Measurements from ENCODE around the gene VPS13D. TPM values are rescaled to one million over a fixed set of nuclear protein-coding genes. Genes with fewer than 3 reads are reported as not detected.

VPS13D gene
- total RNA-seq, 1 experiment from 2014 or later = 31.6 TPM

DNA sequence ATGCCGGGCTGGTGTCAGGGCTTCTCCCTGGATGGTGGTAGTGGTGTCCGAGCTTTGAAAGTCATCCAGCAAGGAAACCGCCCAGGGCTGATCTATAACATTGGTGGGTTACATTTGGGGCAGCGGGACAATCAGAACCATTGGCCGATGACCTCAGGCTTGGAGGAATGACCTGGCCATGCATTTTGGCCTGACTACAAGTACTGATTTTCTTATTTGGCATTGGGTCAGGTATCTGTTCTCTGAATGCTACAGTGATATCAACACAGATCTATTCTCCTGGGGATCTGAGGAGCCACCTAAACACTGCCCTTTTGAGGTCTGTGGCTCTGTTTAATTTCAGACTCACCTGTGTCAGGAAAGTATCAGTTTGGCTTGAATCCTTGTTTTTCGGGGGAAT lies 128.7 kb downstream of the VPS13D start:
- TF ChIP-seq JUND (IDR thresholded peaks at IDR 0.05) (no peak), RAD21 (IDR thresholded peaks at IDR 0.05; ENCODE audit: low read depth) (no peak), CBX3 (IDR thresholded peaks at IDR 0.05; ENCODE audit: low read depth) (no peak), ZNF274 (IDR thresholded peaks at IDR 0.05; ENCODE audit: low read depth, low read length) (no peak)
- TF ChIP-seq, protein P1, sequence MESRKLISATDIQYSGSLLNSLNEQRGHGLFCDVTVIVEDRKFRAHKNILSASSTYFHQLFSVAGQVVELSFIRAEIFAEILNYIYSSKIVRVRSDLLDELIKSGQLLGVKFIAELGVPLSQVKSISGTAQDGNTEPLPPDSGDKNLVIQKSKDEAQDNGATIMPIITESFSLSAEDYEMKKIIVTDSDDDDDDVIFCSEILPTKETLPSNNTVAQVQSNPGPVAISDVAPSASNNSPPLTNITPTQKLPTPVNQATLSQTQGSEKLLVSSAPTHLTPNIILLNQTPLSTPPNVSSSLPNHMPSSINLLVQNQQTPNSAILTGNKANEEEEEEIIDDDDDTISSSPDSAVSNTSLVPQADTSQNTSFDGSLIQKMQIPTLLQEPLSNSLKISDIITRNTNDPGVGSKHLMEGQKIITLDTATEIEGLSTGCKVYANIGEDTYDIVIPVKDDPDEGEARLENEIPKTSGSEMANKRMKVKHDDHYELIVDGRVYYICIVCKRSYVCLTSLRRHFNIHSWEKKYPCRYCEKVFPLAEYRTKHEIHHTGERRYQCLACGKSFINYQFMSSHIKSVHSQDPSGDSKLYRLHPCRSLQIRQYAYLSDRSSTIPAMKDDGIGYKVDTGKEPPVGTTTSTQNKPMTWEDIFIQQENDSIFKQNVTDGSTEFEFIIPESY (IDR thresholded peaks at IDR 0.05; ENCODE audit: extremely low read depth, insufficient replicate concordance, low read length) = no peak
- Histone ChIP-seq H3K27me3 (ENCODE audit: insufficient read depth, low read length) (no peaks in the 10 kb centered on the region), H3K9ac (ENCODE audit: low read length) (no peak overlapping the region), H3K9me2 (ENCODE audit: insufficient read depth) (no peaks in the 10 kb centered on the region), H3K4me1 (ENCODE audit: control insufficient read depth in 1 of 2, insufficient read depth in 2 of 2, low read length in 2 of 2) (no peaks in the 10 kb centered on the region), H3K27ac (ENCODE audit: low read depth, low read length) (no peak overlapping the region), H3K4me3 (replicated peaks in 1 of 2; ENCODE audit: low read depth in 1 of 2, low read length in 2 of 2) (no peak overlapping the region), H3K79me2 (ENCODE audit: insufficient read depth, low read length) (no peaks in the 10 kb centered on the region), H3K4me2 (ENCODE audit: low read length) (no peak overlapping the region), H3K9me3 (ENCODE audit: control insufficient read depth in 1 of 2, insufficient read depth in 1 of 2, low read depth in 1 of 2, low read length in 2 of 2) (no peaks in the 10 kb centered on the region), H3K36me3 (ENCODE audit: control insufficient read depth in 1 of 2, insufficient read depth in 2 of 2, low read length in 2 of 2) (peaks cover 14 to 19% of the 10 kb centered on the region in 2 experiments), H2AFZ (ENCODE audit: low read depth, low read length, poor library complexity, severe bottlenecking) (no peak overlapping the region), H4K20me1 (ENCODE audit: insufficient read depth) (no peaks in the 10 kb centered on the region)
- intact Hi-C loops (cut with micrococcal nuclease) = no loop called here
- CTCF ChIA-PET = no interaction called here
- RAD21 ChIA-PET (ENCODE audit: low non-redundant PET in 1 of 2, low total read pairs in 2 of 2, uncharacterized antibody in 2 of 2, unreplicated experiment in 2 of 2) = no interaction called here
- no TSS peak for BruUV-seq (replicated peaks)
- POLR2A ChIA-PET = no interaction called here
- DNase-seq (ENCODE audit: low read depth, low spot score) (no peak), ATAC-seq (no peak)

DNA sequence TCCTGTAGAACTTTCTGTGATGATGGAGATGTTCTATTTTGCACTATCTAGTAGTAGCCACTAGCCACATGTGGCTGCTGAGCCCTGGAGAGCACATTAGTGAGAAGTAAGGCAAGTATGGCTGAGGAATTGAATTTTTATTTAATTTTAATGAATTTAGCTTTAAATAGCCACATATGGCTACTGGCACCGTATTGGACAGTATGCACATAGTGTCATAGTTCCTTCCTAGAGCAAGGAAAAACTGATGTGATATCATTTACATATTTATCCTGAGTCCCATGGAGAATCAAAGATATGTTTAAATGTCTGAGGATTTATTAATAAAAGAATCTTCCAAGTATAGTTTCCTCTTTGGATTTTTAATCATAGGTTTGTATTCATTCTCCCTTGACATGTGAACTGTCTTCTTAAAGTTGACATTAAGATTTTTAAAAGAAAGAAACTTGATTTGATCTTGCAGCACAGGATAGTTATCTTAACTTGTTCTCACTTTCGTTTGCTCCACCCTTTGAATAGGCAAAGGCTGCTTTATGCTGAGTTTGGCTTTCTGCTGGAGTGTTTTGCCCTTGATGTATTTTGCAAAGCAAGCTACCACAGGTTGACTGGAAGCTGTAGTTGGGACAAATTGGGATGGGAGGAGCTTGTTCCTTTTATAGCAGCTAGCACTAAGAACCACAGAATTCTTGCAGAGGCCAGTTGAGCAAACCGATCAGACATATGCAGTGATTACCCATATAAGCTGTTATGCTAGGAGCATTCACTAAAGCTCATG lies 129.7 kb downstream of the VPS13D start:
- no peak overlapping the region for H2AFZ ChIP-seq (ENCODE audit: low read depth, low read length, poor library complexity, severe bottlenecking)
- H3K9me3 ChIP-seq (ENCODE audit: control insufficient read depth in 1 of 2, insufficient read depth in 1 of 2, low read depth in 1 of 2, low read length in 2 of 2) = no peaks in the 10 kb centered on the region
- ATAC-seq = no peak
- RAD21 ChIA-PET (ENCODE audit: low non-redundant PET in 1 of 2, low total read pairs in 2 of 2, uncharacterized antibody in 2 of 2, unreplicated experiment in 2 of 2) = no interaction called here
- H3K4me1 ChIP-seq (ENCODE audit: control insufficient read depth in 1 of 2, insufficient read depth in 2 of 2, low read length in 2 of 2) = no peaks in the 10 kb centered on the region
- no peak overlapping the region for H3K4me2 ChIP-seq (ENCODE audit: low read length)
- no peak for DNase-seq (ENCODE audit: low read depth, low spot score)
- intact Hi-C loops (cut with micrococcal nuclease) = no loop called here
- H3K9ac ChIP-seq (ENCODE audit: low read length) = no peak overlapping the region
- no peaks in the 10 kb centered on the region for H3K79me2 ChIP-seq (ENCODE audit: insufficient read depth, low read length)
- peaks cover 14 to 19% of the 10 kb centered on the region in 2 experiments for H3K36me3 ChIP-seq (ENCODE audit: control insufficient read depth in 1 of 2, insufficient read depth in 2 of 2, low read length in 2 of 2)
- no peaks in the 10 kb centered on the region for H4K20me1 ChIP-seq (ENCODE audit: insufficient read depth)
- H3K27ac ChIP-seq (ENCODE audit: low read depth, low read length) = no peak overlapping the region
- no TSS peak for BruUV-seq (replicated peaks)
- H3K4me3 ChIP-seq (replicated peaks in 1 of 2; ENCODE audit: low read depth in 1 of 2, low read length in 2 of 2) = no peak overlapping the region
- CTCF ChIA-PET = no interaction called here
- POLR2A ChIA-PET = no interaction called here
- no peaks in the 10 kb centered on the region for H3K9me2 ChIP-seq (ENCODE audit: insufficient read depth)
- H3K27me3 ChIP-seq (ENCODE audit: insufficient read depth, low read length) = no peaks in the 10 kb centered on the region
- TF ChIP-seq SP1 (IDR thresholded peaks at IDR 0.05; ENCODE audit: low read depth) (no peak), JUND (IDR thresholded peaks at IDR 0.05) (no peak), EGR1 (IDR thresholded peaks at IDR 0.05; ENCODE audit: low read depth) (no peak), ELF1 (IDR thresholded peaks at IDR 0.05; ENCODE audit: borderline replicate concordance, low read depth) (no peak), POLR2A (IDR thresholded peaks at IDR 0.05; ENCODE audit: borderline replicate concordance, extremely low read depth, insufficient read depth, insufficient read length) (no peak), ZNF274 (IDR thresholded peaks at IDR 0.05; ENCODE audit: low read depth, low read length) (no peak), SRF (IDR thresholded peaks at IDR 0.05; ENCODE audit: low read depth) (no peak), EZH2 (IDR thresholded peaks at IDR 0.05) (no peak), ZFX (IDR thresholded peaks at IDR 0.05) (no peak), POLR2AphosphoS5 (IDR thresholded peaks at IDR 0.05; ENCODE audit: low read depth, low read length) (no peak), EZH2phosphoT487 (IDR thresholded peaks at IDR 0.05; ENCODE audit: borderline replicate concordance) (no peak), RAD21 (IDR thresholded peaks at IDR 0.05; ENCODE audit: low read depth) (no peak), CEBPB (IDR thresholded peaks at IDR 0.05; ENCODE audit: low read depth) (no peak)
- TF ChIP-seq, protein P2, sequence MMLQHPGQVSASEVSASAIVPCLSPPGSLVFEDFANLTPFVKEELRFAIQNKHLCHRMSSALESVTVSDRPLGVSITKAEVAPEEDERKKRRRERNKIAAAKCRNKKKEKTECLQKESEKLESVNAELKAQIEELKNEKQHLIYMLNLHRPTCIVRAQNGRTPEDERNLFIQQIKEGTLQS (IDR thresholded peaks at IDR 0.05) = no peak
- TF ChIP-seq, protein P3, sequence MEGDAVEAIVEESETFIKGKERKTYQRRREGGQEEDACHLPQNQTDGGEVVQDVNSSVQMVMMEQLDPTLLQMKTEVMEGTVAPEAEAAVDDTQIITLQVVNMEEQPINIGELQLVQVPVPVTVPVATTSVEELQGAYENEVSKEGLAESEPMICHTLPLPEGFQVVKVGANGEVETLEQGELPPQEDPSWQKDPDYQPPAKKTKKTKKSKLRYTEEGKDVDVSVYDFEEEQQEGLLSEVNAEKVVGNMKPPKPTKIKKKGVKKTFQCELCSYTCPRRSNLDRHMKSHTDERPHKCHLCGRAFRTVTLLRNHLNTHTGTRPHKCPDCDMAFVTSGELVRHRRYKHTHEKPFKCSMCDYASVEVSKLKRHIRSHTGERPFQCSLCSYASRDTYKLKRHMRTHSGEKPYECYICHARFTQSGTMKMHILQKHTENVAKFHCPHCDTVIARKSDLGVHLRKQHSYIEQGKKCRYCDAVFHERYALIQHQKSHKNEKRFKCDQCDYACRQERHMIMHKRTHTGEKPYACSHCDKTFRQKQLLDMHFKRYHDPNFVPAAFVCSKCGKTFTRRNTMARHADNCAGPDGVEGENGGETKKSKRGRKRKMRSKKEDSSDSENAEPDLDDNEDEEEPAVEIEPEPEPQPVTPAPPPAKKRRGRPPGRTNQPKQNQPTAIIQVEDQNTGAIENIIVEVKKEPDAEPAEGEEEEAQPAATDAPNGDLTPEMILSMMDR (IDR thresholded peaks at IDR 0.05 in 2 of 3, conservative IDR thresholded peaks at IDR 0.05 in 1 of 3; ENCODE audit: borderline replicate concordance in 1 of 3, insufficient read depth in 1 of 3, low read depth in 2 of 3, low read length in 2 of 3) = no peak
- TF ChIP-seq, protein P4, sequence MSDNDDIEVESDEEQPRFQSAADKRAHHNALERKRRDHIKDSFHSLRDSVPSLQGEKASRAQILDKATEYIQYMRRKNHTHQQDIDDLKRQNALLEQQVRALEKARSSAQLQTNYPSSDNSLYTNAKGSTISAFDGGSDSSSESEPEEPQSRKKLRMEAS (IDR thresholded peaks at IDR 0.05) = no peak

Measured in HCT116 (cell line).